Calu3 (cell line): ENCODE results near the gene TYRO3. TPM values are rescaled to one million over a fixed set of nuclear protein-coding genes. Genes with fewer than 3 reads are reported as not detected.
"Not testable (repeated sequence)": the region's sequence is repeated elsewhere in the genome, so short reads cannot be mapped to it uniquely, and the experiment has no call there.

Source experiments
- BruUV-seq: library from RNA; stranded (reverse); fragments of 400-500 nt; replicated peaks from 2 replicates; lab custom pipeline; 2021; lab: Mats Ljungman, UMichigan
- CTCF ChIA-PET: fragments of 300-600 bp; sonication (Branson Sonifier 250); formaldehyde crosslinking; loops from one replicate; lab custom pipeline; 2022; ENCODE audit warnings: antibody characterized with exemption; lab: Charles Lee
- DNase-seq: peaks from one replicate; pipeline ENCODE4 v3.0.0; 2022
- H3K27ac Mint-ChIP-seq: one replicate; pipeline ENCODE4 v1.8.0; 2022; ENCODE audit warnings: mixed read lengths; ENCODE audit not compliant: unreplicated experiment
- H3K27me3 Mint-ChIP-seq: one replicate; pipeline ENCODE4 v1.8.0; 2022; ENCODE audit warnings: mixed read lengths; ENCODE audit not compliant: unreplicated experiment
- H3K36me3 Mint-ChIP-seq: one replicate; pipeline ENCODE4 v1.8.0; 2022; ENCODE audit warnings: mild to moderate bottlenecking, moderate library complexity, mixed read lengths; ENCODE audit not compliant: insufficient read depth, unreplicated experiment
- H3K4me1 Mint-ChIP-seq: one replicate; pipeline ENCODE4 v1.8.0; 2022; ENCODE audit warnings: mild to moderate bottlenecking, low read depth, mixed read lengths; ENCODE audit not compliant: unreplicated experiment
- H3K4me3 Mint-ChIP-seq: one replicate; pipeline ENCODE4 v1.8.0; 2022; ENCODE audit warnings: mild to moderate bottlenecking, low read depth, moderate library complexity, mixed read lengths; ENCODE audit not compliant: unreplicated experiment
- H3K9me3 Mint-ChIP-seq: one replicate; pipeline ENCODE4 v1.8.0; 2022; ENCODE audit warnings: low read depth, mixed read lengths; ENCODE audit not compliant: unreplicated experiment
- CTCF ChIP-seq: fragments of 200-600 bp; IDR thresholded peaks from one replicate; pipeline ENCODE4 v1.8.0; 2022; ENCODE audit warnings: antibody characterized with exemption; ENCODE audit not compliant: unreplicated experiment
- intact Hi-C: fragments of 100-400 bp; cut with micrococcal nuclease; formaldehyde crosslinking; loops from one replicate; pipeline ENCODE4 v1.10.0; 2022; ENCODE audit not compliant: unreplicated experiment
- total RNA-seq: library from RNA; stranded (reverse); gene quantifications from 2 replicates; pipeline ENCODE4 v1.2.3, GENCODE V29; 2022

TYRO3 gene
- total RNA-seq, 1 experiment from 2014 or later: 8.1 TPM

- H3K9me3 Mint-ChIP-seq, DNase-seq, H3K4me3 Mint-ChIP-seq, H3K27me3 Mint-ChIP-seq, BruUV-seq, CTCF ChIA-PET, H3K4me1 Mint-ChIP-seq, H3K27ac Mint-ChIP-seq, intact Hi-C loops, H3K36me3 Mint-ChIP-seq: not testable (repeated sequence)
These were observed 30.6 kb downstream of the TYRO3 start for GRCh38 chr15:41589571-41589970.

- H3K4me3 Mint-ChIP-seq, intact Hi-C loops, H3K27me3 Mint-ChIP-seq, DNase-seq, BruUV-seq, H3K27ac Mint-ChIP-seq, H3K4me1 Mint-ChIP-seq, CTCF ChIA-PET, H3K9me3 Mint-ChIP-seq, H3K36me3 Mint-ChIP-seq: not testable (repeated sequence)
These were observed 32.2 kb downstream of the TYRO3 start for GRCh38 chr15:41591217-41591616.

- not testable (repeated sequence) for DNase-seq
These were observed 33.7 kb downstream of the TYRO3 start for GRCh38 chr15:41592718-41593117.

GRCh38 chr15:41594801-41595746, 36.1 kb downstream of the TYRO3 start:
- Mint-ChIP-seq H3K36me3 (no peaks in the 10 kb centered on the region), H3K9me3 (no peaks in the 10 kb centered on the region), H3K27ac (no peak overlapping the region), H3K27me3 (no peaks in the 10 kb centered on the region), H3K4me3 (no peak overlapping the region), H3K4me1 (peaks cover 8% of the 10 kb centered on the region)
- intact Hi-C loops: no loop called here
- CTCF ChIA-PET: interaction anchor here (0.6 kb wide), 1 partner anchor 262 kb away, joined by 4 read pairs; no protein-coding TSS in a partner anchor
- DNase-seq: no peak
- no peak for TF ChIP-seq CTCF
- BruUV-seq: no TSS peak

More at GRCh38 chr15:41592718-41593117, 33.7 kb downstream of the TYRO3 start:
- H3K9me3 Mint-ChIP-seq, H3K36me3 Mint-ChIP-seq, H3K27ac Mint-ChIP-seq, H3K4me3 Mint-ChIP-seq, BruUV-seq, H3K4me1 Mint-ChIP-seq, H3K27me3 Mint-ChIP-seq, intact Hi-C loops: not testable (repeated sequence)
- CTCF ChIA-PET: interaction anchor here (0.6 kb wide), 1 partner anchor 1505 kb away, joined by 4 read pairs; no protein-coding TSS in a partner anchor

- H3K4me1 Mint-ChIP-seq: peaks cover 8% of the 10 kb centered on the region
- TF ChIP-seq CTCF: no peak
- CTCF ChIA-PET: no interaction called here
- no peak for DNase-seq
- H3K36me3 Mint-ChIP-seq: no peaks in the 10 kb centered on the region
- no peak overlapping the region for H3K27ac Mint-ChIP-seq
- BruUV-seq: no TSS peak
- no peaks in the 10 kb centered on the region for H3K27me3 Mint-ChIP-seq
- H3K4me3 Mint-ChIP-seq: no peak overlapping the region
- H3K9me3 Mint-ChIP-seq: no peaks in the 10 kb centered on the region
- intact Hi-C loops: no loop called here
These were observed 38.0 kb downstream of the TYRO3 start for GRCh38 chr15:41596972-41597371.
